Left cardiac atrium (tissue), 4 donors: ENCODE results near the gene FANCC. TPM values are rescaled to one million over a fixed set of nuclear protein-coding genes. Genes with fewer than 3 reads are reported as not detected.

Experiments used
- ATAC-seq, 2 donors: fragments of 200-7000 bp; cut with Tn5 transposase; one replicate each; pipeline ENCODE4 v1.9.1; 2020; ENCODE audit warnings: mild to moderate bottlenecking in 2 of 2, moderate library complexity in 2 of 2
- DNase-seq: peaks from one replicate; pipeline ENCODE4 v3.0.0-alpha.2; 2020
- intact Hi-C, 2 donors: fragments of 100-400 bp; cut with DNase I; formaldehyde crosslinking; loops; one replicate each; pipeline versions ENCODE4 v1.14.1 to v1.15.1; 2022 to 2023
- long read RNA-seq: library from polyadenylated mRNA; unstranded; transcript quantifications from one replicate; pipeline ENCODE4 v2.0.0, GENCODE V29; 2021
- total RNA-seq, 2 donors: library from RNA; stranded (reverse); fragmentation: NEBNext Ultra II Directional; extraction: Animal tissue kit (Norgen Biotek cat#: 25700); gene quantifications; one replicate each; pipeline ENCODE4 v1.2.1, GENCODE V29; 2021
- donor health status: DM: no; HTN: yes; CAD: no.
- donor health status: DM: no; HTN: yes; CAD: no; lungs with severe emphysema.
- donor health status: DM: yes; HTN: yes; CAD: no.
- donor health status: Dilated cardiomyopathy.

FANCC gene
- total RNA-seq: 1 to 10 TPM; 5.0 to 6.2 TPM
- long read RNA-seq, partial matches to known transcripts: 0 of 2 reads
- long read RNA-seq, other reads (novel, unspliced or antisense): 2 of 2 reads

- ATAC-seq (peak; percentile 97 to 98), DNase-seq (peak; percentile 96)
- intact Hi-C loops: loop anchor here in 1 of 2 donors (10.0 kb wide), 1 partner anchor 197 kb away; the partner anchor contains the start of gene PTCH1
Observed at GRCh38 chr9:95317119-95317892, at the start of gene FANCC. Gene FANCC, minus strand, starts transcription at chr9:95317709. Its CDS starts 68,418 bp downstream, at chr9:95249291.

DNA sequence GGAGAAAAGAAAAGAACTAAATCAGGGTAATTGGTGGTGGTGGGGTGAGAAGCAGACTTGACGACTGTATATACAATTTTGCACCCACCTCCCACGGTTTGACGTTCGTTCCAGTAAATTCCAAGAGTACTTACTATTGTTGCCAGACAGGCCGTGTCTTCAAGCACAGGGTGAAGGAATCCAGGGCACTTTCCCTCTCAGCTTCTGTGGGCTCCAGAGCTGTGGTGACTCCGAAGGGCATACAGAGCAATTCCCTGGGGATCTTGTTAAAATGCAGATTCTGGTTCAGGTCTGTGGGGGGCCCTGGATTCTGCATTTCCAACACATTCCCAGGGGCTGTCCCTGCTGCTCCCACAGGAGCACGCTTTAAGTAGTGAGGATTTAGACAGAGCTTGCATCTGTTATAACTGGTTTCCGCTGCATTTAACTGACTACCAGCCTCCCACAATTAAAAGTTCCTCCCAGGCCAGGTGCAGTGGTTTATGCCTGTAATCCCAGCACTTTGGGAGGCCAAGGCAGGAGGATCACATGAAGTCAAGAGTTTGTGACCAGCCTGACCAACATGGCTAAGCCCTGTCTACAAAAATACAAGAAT, 49.3 kb upstream of the FANCC start:
- DNase-seq: no peak
- intact Hi-C loops: no loop called here
- no peak for ATAC-seq

GRCh38 chr9:95365766-95366165, 48.3 kb upstream of the FANCC start:
- intact Hi-C loops: no loop called here
- no peak for DNase-seq
- ATAC-seq: no peak

GRCh38 chr9:95363051-95363841, 45.7 kb upstream of the FANCC start:
- no peak for ATAC-seq
- intact Hi-C loops: no loop called here

DNA sequence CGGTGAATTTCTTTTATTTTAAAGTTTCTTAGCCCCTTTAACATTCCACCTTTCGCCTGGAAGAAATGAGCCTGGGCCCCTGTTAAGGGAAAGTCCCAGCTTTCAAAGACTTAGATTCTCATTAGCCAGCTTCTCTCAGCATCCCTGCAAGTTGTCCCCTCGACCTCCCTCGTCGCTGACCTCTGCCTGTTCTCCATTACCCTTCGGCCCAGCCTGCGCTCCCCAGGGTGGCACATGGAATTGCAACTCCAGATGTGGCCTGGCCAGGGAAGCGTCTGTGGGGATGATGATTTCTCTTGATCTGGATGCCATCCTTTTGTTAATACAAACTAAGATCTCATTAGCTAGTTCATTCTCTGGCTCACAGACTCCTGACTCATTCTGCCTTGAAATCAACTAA, 43.4 kb upstream of the FANCC start:
- no peak for ATAC-seq
- intact Hi-C loops: no loop called here

More at GRCh38 chr9:95363051-95363841, 45.7 kb upstream of the FANCC start:
- DNase-seq: no peak

DNA sequence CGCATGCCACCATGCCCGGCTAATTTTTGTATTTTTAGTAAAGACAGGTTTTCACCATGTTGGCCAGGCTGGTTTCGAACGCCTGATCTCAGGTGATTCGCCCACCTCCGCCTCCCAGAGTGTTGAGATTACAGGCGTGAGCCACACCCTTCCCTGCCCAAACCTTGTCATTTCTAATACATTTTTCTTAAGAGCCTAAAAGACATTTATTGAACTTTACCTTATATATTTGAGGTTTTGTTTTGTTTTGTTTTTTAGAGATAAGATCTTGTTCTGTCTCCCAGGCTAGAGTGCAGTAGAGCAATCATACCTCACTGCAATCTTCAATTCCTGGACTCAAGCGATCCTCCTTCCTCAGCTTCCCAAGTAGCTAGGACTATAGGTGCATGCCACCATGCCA, 39.8 kb upstream of the FANCC start:
- ATAC-seq (no peak), DNase-seq (no peak)
- intact Hi-C loops: no loop called here

More for the DNA sequence above, 43.4 kb upstream of the FANCC start:
- DNase-seq: no peak

GRCh38 chr9:95355500-95355899, 38.0 kb upstream of the FANCC start:
- intact Hi-C loops: no loop called here
- DNase-seq (no peak), ATAC-seq (no peak)

DNA sequence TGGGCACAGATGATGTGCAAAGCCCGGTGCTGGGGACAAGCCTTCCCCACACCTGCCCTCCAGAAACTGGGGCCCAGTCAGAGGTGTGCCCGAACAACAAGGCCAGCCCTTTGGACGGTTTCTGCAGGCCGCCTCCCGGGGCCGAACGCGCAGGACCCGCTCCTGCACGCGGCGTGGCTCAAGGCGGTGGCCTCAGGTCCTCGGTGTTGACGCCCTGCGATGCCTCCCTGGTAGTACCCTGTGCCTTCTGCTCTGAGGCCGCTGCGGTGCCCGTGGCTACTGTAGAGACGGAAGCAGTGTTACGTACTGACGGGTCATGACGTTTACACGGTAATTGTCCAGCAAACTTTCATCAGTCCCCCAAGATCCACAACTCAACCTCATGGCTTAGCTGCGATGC, 33.5 kb upstream of the FANCC start:
- intact Hi-C loops: no loop called here
- ATAC-seq: no peak
- DNase-seq: no peak

DNA sequence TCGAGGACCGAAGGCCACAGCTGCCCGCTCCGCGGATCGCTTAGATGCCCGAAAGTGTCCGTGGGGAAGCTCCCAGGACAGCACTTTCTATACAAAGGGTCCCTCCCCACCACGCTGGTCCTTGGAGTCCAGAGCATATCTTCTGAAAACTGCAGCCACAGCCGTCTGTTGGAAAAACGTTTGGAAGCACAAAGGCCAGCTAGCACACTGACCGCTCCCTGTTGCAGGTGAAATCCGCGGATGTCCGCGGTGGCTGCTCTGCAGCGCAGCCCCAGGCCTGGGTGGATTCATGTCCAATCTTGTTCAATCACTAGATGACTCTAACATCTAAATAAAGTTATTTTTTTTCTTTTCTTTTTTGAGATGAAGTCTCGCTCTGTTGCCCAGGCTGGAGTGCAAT, 32.8 kb upstream of the FANCC start:
- intact Hi-C loops: no loop called here
- ATAC-seq (no peak), DNase-seq (no peak)

GRCh38 chr9:95349091-95350038, 31.9 kb upstream of the FANCC start:
- intact Hi-C loops: no loop called here
- peak in 1 of 2 donors; percentile 15 for ATAC-seq
- no peak for DNase-seq

GRCh38 chr9:95346021-95346420, 28.5 kb upstream of the FANCC start:
- intact Hi-C loops: no loop called here
- ATAC-seq (no peak), DNase-seq (no peak)

- intact Hi-C loops: no loop called here
- DNase-seq (no peak), ATAC-seq (no peak)
Observed at GRCh38 chr9:95344735-95345325, 27.3 kb upstream of the FANCC start.

DNA sequence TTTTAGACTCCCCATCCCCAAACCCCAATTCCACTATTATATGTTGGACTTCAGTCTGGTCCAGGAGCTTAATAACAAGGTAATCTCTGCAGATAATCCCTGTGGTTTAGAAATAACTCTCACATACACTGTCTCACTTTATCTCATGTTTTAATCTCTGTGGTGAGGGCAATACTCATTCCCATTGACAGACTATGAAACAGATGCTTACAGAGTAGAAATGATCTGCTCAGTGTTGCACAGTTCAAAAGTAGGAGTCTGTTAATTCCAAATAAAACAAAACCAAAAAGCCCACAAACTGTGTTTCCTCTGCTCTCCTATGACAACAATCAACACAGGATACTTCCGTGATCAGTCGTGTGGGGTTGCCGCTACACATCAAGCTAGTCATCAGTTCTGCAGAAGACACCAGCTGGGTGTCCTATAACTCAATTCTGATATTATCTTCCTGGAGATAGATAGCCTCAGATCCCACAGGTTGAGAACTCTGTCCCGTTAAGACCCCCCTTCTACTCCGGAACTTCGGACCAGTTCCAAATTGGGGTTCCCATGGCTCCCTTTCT, 26.3 kb upstream of the FANCC start:
- intact Hi-C loops: no loop called here
- ATAC-seq (no peak), DNase-seq (no peak)

GRCh38 chr9:95342571-95342970, 25.1 kb upstream of the FANCC start:
- ATAC-seq (no peak), DNase-seq (no peak)
- intact Hi-C loops: no loop called here

- ATAC-seq (peak in 1 of 2 donors; percentile 50), DNase-seq (no peak)
- intact Hi-C loops: no loop called here
Observed at GRCh38 chr9:95341293-95341962, 23.9 kb upstream of the FANCC start.

- DNase-seq (no peak), ATAC-seq (no peak)
- intact Hi-C loops: no loop called here
Observed at GRCh38 chr9:95338243-95338642, 20.7 kb upstream of the FANCC start.

GRCh38 chr9:95336281-95336680, 18.8 kb upstream of the FANCC start:
- peak in 1 of 2 donors; percentile 30 for ATAC-seq
- intact Hi-C loops: no loop called here
- DNase-seq: no peak

- ATAC-seq (peak; percentile 43 to 55), DNase-seq (no peak)
- intact Hi-C loops: no loop called here
Observed at GRCh38 chr9:95333426-95333825, 15.9 kb upstream of the FANCC start.
